HG03558 (cell line): ENCODE measurements around the gene INPP5A.
A peak's percentile ranks its signal among the peaks of the same experiment; 100 is the strongest.
"Not testable (repeated sequence)": the region's sequence is repeated elsewhere in the genome, so short reads cannot be mapped to it uniquely, and the experiment has no call there.

Experiments
- ATAC-seq: cut with Tn5 transposase; IDR thresholded peaks from one replicate; pipeline ENCODE4 v1.9.1; 2021; ENCODE audit warnings: moderate number of reproducible peaks; ENCODE audit not compliant: unreplicated experiment; ENCODE audit errors: extremely low read depth

Gene INPP5A

GRCh38 chr10:132590094-132590751 lies 52.6 kb downstream of the INPP5A start:
- ATAC-seq: no peak

GRCh38 chr10:132590752-132591121 lies 53.1 kb downstream of the INPP5A start:
- ATAC-seq: no peak

GRCh38 chr10:132591166-132591971 lies 53.8 kb downstream of the INPP5A start:
- ATAC-seq: no peak

GRCh38 chr10:132592790-132593383 lies 55.3 kb downstream of the INPP5A start:
- no peak for ATAC-seq

- ATAC-seq: peak; percentile 60
These were observed 55.8 kb downstream of the INPP5A start for GRCh38 chr10:132593389-132593788.

GRCh38 chr10:132593900-132594876 lies 56.6 kb downstream of the INPP5A start:
- no peak for ATAC-seq

- ATAC-seq: no peak
These were observed 57.4 kb downstream of the INPP5A start for GRCh38 chr10:132595021-132595420.

GRCh38 chr10:132595854-132596253 lies 58.3 kb downstream of the INPP5A start:
- no peak for ATAC-seq

- no peak for ATAC-seq
These were observed 59.2 kb downstream of the INPP5A start for GRCh38 chr10:132596742-132597279.

GRCh38 chr10:132597654-132598053 lies 60.1 kb downstream of the INPP5A start:
- no peak for ATAC-seq

- ATAC-seq: not testable (repeated sequence)
These were observed 61.5 kb downstream of the INPP5A start for GRCh38 chr10:132599023-132599618.

GRCh38 chr10:132599732-132600131 lies 62.1 kb downstream of the INPP5A start:
- ATAC-seq: no peak

GRCh38 chr10:132600416-132600815 lies 62.8 kb downstream of the INPP5A start:
- no peak for ATAC-seq

- ATAC-seq: no peak
These were observed 64.0 kb downstream of the INPP5A start for GRCh38 chr10:132601567-132601966.

- no peak for ATAC-seq
These were observed 65.0 kb downstream of the INPP5A start for GRCh38 chr10:132602614-132603013.

GRCh38 chr10:132603851-132604533 lies 66.4 kb downstream of the INPP5A start:
- ATAC-seq: no peak

GRCh38 chr10:132604686-132605085 lies 67.1 kb downstream of the INPP5A start:
- no peak for ATAC-seq

GRCh38 chr10:132605390-132605789 lies 67.8 kb downstream of the INPP5A start:
- ATAC-seq: no peak

- no peak for ATAC-seq
These were observed 68.5 kb downstream of the INPP5A start for GRCh38 chr10:132606031-132606491.
